ENCODE results near the gene SUOX.
A peak's percentile ranks its signal among the peaks of the same experiment; 100 is the strongest.
"Not testable (repeated sequence)": the region's sequence is repeated elsewhere in the genome, so short reads cannot be mapped to it uniquely, and the experiment has no call there.

The SUOX gene

DNA sequence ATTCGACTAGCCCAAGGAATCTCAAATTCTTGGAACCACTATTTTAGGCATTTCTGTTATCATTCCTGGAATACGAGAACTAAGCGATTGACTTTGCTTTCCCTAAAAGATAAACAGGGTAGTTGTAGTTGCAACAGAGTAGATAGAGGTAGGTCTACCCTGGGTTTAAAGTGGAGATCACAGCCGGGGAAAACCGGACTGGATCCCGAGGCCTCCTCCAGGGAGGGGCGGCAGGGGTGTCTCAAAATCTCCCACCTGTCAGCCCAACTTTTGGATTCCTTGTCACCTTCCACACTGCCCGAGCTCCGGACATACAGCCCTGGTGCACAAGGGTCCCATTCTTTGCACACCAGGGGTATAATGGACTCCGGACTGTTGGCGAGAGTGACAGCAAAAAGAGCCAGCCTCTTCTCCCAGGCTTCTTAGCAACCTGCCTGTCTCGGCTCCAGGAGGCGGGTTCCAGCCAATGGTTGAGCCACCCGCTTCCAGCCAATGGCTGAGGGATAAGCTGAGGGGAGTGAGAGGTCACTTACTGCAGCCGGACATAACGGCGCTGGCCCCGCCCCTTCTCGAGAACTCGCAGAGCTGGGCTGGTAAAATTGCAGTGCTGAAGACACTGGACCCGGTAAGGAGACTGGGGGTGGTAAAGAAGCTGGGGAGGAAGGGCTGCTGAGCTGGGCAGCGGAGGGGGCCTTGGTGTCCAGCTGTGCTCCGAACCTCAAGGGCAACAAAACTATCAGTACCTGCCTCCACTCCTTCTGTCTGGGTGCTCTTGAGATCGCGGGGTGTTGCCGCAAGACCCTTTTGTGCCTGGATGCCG is at the start of gene SUOX:
Gene SUOX (plus strand): TSS at position 562 of the 820 bp plus-strand sequence. CDS start 4,946 bp downstream, outside the sequence.
- DNase-seq, result peak; percentile 49

DNA sequence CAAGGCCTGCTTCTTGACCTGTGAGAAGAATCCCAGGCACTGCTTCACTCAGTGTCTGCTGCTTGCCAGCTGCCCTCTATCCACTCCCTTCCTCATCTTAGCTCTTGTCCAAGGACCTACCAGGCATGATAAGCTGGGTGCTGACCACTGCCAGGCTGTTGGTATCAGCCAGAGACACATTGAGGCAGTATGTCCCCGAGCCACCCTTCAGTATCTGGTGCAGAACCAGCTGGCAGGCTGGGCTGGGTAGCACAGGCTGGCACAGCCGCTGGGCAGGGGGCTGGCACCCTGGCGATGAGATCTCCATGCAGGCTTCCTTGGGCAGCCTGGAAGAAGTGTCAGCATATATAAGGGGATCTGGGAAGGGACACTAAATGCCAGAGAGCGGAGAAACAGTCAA is 41.7 kb upstream of the SUOX start:
- no peak for DNase-seq

DNA sequence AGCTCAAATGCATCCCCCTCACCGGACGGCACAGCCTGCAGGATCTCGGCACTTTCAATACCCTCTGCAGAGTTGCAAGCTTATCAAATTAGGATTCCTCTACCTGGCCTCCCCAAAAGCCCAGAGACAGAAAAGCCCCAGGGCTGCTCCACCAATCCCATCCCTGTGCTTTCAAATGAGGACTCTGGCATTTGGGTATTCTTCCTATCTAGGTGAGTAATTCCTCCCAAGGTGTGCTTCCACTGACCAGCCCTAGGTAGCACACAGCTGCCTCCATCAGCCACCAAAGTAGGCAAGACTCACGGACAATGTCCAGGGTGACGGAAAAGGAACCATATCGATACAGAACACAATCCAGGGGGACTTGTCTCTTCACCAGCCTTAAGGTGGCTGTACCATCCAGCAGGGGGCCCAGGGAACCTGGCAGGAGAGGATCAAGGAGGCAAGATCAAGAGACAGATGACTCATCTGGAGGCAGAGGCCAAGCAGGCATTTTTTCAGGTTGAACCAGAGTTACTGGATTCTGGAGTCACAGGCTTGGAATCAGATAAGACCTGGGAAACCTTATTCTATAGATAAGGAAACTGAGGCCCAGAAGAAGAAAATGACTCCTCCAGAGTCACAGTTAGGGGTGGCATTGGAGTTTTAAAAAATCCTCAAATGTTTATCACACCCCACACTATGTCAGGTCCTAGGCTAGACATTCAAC is 41.1 kb upstream of the SUOX start:
- DNase-seq, result peak; percentile 46

DNA sequence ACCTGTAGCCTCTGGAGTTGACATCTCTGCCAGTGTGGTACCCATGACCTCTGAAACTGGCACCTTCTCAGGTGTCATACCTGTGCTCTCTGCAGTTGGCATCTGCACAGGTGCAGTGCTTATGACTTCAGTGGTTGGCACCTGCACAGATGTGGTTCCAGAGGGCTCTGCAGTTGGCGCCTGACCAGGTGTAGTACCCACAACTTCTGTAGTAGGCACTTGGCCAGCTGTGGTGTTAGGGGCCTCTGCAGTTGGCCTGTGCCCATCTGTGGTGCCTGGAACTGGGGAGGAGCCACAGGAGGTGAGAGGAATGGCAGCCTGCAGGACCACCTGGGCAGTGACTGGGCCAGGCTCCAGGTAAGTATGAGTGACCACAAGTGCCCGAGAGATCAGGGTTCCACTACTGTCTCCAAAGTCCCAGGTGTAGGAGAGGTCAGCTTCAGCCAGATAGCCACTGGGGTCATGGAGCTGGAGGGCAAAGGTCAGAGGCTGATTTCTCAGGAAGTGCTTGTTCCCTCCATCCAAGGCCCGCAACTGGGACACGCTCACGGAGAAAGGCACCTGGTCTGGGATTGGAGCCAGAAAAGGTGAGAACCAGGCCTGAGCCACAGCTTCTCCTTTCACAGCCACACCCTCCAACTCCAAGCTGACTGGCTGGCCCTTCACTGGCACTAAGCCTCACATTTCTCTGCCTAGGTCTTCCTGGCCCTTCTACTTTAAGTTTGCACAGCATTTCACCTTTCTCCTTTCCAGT is 39.8 kb upstream of the SUOX start:
- no peak for DNase-seq

DNA sequence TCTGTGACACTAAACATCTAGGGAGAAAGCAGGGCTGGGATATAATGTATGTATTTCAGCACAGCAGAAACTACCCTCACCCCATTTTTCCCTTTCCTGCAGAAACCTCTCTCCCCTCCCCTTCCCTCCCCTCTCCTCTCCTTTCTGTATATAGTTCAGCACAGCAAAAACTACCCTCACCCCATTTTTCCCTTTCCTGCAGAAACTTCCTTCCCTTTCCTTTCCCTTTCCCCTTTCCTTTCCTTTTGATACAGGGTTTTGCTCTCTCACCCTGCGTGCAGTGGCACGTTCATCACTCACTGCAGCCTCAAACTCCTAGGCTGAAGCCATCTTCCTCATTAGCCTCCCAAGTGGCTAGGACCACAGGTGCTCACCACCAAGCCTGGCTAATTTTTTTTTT is 33.3 kb upstream of the SUOX start:
- DNase-seq, result no peak

DNA sequence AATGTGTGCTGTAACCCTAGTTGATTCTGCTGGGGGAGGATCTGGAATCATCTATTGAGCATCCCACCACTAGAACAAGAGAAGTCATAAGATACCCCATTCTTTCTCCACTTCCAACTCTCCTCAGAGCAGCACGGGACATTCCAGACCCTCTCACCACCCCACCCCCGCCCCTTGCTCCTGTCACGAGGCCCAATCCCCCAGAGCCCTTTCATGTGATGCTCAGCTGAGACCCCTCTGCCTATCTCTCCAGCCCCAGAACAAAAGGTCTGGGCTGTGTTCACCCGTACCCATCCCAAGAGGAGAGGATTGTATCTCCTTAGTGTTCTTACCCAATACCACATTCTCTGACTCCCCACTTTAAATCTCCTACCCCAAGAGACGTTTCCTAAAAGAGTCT is 31.8 kb upstream of the SUOX start:
- DNase-seq, result no peak

DNA sequence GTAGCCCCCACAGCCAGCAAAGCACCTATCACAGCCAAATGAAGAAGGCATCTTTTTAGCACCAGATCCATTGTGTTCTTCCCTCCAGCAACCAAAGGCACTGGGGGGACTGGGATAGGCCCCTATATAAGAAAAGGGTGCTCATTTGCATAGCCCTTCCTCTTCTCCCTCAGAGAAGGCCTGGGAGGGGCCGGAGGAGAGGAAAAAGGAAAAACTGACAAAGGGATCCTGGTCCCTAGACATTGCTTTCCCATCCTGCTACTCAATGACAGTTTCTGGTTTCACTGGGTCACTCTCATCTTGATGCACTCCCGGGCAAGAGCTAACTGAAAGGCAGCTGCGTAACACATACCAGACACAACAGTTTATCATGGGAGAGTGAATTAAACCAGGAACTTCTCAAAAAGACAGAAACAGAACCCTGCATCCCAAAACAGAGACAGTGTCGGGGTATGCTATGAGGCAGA is 31.1 kb upstream of the SUOX start, which contains the start of gene PMEL:
Gene PMEL (minus strand): TSS at position 102 of the 467 bp plus-strand sequence. CDS start 31 bp downstream, at position 71.
- DNase-seq, result no peak

DNA sequence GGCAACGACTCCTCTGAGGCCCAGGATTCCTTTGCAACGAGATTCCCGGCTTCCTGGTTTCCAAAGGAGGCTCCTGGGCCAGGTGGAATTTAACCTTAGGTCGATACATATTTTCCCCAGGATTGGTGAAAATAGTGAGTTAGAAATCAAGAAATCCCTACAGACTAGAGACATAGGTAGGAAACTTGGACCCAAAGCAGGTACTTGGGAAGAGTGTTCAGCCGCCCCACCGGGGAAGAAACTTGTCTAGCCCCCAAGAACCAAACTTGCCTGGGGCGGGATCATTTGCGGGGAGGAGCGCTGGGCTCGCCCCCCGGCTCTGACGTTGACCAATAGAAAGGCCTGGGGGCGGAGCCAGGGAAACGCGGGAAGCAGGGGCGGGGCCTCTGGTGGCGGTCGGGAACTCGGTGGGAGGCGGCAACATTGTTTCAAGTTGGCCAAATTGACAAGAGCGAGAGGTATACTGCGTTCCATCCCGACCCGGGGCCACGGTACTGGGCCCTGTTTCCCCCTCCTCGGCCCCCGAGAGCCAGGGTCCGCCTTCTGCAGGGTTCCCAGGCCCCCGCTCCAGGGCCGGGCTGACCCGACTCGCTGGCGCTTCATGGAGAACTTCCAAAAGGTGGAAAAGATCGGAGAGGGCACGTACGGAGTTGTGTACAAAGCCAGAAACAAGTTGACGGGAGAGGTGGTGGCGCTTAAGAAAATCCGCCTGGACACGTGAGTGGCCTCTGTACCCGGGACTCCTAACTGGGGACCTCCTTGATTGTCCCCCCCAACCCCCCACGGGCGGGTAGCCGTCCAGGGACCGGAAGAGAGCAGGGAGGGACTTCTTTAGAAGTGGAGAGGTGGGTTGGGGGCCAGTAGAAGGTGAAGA is 30.4 kb upstream of the SUOX start, which contains the start of gene CDK2:
Gene CDK2 (plus strand): TSS at position 423 of the 874 bp plus-strand sequence. CDS start 179 bp downstream, at position 602.
- DNase-seq, result peak; percentile 90

DNA sequence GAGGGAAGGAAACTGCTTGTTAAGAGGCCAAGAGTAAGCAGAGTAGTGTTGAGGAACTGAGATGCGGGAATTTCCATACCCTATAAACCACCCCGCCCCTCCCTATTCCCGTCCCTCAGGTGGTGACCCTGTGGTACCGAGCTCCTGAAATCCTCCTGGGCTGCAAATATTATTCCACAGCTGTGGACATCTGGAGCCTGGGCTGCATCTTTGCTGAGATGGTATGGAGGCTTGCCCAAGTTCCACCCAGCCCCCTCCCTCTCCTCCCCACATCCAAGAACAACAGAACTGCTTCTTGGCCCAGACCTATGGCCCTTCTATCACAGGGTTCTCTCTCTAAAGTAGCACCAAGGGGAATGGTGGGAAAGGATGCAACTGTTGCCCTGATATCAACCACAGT is 27.7 kb upstream of the SUOX start:
- DNase-seq, result no peak

DNA sequence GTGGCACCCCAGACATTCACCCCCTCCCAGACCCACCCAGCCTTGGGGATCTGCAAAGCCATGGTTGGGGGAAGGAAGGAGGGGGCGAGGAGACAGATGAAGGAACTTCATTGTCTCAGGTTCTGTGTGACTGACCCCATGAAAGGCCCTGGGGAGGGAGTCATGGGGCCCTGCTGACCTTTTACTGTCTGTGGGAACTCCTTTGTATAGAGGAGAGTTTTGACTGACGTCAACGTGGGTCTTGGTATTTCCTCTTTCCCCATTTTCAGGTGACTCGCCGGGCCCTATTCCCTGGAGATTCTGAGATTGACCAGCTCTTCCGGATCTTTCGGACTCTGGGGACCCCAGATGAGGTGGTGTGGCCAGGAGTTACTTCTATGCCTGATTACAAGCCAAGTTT is 26.3 kb upstream of the SUOX start:
- DNase-seq, result no peak

DNA sequence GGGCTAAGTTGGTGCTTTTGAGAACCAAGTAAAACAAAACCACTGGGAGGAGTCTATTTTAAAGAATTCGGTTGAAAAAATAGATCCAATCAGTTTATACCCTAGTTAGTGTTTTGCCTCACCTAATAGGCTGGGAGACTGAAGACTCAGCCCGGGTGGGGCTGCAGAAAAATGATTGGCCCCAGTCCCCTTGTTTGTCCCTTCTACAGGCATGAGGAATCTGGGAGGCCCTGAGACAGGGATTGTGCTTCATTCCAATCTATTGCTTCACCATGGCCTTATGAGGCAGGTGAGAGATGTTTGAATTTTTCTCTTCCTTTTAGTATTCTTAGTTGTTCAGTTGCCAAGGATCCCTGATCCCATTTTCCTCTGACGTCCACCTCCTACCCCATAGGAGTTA is 25.0 kb upstream of the SUOX start:
- no peak for DNase-seq

DNA sequence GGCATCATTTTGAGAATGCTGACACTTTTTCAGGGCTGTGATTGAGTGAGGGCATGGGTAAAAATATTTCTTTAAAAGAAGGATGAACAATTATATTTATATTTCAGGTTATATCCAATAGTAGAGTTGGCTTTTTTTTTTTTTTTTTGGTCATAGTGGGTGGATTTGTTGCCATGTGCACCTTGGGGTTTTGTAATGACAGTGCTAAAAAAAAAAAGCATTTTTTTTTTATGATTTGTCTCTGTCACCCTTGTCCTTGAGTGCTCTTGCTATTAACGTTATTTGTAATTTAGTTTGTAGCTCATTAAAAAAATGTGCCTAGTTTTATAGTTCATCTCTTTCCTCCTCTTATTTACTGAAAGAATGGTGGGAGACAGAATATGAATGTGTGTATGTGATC is 24.6 kb upstream of the SUOX start:
- DNase-seq, result no peak

DNA sequence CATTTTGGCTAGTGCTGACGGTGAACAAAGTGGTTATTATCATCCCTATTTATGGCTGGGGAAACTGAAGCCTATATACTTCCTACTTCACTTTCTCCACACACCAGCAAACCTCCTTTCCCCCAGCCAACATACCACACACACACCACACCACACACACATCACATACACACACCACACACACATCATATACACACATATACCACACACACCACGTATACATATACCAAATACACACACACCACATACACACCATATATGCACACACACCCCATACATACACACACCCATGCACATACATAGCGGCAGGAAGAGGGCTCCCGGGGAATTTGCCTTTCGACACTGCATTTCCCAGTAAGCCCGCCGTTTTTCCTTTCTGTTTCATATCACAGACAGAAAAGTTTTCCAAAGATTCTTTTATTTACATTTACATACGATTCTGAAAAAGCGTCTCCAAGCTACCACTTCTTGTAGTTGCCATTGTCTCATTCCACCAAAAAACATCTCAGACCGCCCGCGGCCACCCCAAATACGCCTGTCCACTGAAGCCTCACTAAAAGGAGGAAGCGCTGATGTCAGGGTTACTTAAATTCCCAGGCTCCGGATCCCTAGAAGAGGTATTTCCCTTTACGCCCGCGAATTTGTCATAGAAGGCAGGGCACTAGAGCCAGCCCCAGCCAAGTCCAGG is 24.0 kb upstream of the SUOX start:
- DNase-seq, result peak; percentile 57

DNA sequence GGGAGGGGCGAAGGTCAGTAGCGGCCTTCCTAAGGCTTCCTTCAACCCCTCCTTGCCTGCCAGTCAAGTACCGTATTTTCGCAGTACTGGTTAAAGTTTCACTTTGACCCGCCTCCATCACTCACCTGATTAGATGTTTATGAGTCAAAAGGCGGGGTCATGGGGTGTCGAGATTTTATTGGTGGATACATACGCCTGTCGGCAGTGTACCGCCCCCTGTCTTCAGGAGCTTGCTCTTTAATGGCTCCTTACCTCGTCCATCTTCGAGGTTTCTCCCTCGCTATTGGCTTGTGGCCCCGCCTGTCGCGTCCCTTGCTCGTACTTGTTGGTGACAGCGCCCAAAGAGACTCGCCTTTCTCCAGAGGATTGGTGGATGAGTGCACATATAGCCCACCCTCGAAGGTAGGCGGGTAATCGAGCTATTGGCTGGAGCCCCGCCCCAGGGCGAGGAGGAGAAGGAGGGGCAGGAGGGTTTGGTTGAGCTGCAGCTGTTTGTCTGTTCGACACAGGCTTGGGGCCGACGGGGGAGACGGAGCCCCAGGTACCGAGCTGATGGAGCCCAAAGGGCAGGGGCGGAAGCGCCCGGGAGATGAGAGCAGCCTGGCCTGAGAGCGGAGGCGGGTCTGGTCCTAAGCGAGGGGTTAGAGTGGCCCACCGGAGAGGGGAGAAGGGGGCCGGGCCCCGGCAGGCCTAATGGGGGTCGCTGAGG is 23.3 kb upstream of the SUOX start, which contains the start of gene RAB5B:
Gene RAB5B (plus strand): TSS at position 480 of the 709 bp plus-strand sequence. CDS start 12,883 bp downstream, outside the sequence.
- peak; percentile 100 for DNase-seq

DNA sequence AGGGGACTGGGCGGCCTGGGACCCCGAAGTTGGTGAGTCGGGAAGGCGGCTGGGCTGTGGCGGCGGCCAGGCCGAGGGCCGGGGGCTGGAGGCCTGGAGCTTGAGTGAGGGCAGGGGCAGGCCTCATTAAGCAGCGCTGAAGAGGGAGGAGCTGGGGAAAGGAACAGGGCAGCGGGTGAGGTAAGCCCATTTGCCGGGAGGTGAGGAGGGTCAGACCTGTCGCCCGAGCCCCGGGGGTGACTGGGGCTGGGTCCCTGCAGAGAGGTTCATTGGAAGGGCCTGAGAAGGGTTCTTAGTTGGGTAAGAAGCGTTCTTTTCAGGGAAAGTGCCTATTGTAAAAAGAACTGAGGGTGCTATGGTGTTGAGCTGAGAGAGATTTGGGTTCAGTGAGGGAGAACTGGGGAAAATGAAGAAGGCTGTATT is 22.8 kb upstream of the SUOX start:
- DNase-seq, result peak; percentile 49

DNA sequence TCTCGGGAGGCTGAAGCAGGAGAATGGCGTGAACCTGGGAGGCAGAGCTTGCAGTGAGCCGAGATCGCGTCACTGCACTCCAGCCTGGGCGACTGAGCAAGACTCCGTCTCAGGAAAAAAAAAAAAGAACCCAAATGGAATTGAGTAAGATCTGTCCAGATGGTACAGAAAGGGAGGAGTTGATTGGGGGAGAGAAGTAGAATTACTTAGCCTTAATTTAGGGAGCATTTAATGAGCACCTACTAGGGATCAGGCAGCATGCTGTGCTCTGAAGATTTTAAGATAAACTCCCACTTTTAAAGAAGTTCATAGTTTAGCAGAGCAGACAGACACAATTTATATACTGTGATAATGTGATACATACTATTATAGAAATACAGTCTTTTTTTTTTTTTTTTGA is 18.7 kb upstream of the SUOX start:
- DNase-seq, result no peak

DNA sequence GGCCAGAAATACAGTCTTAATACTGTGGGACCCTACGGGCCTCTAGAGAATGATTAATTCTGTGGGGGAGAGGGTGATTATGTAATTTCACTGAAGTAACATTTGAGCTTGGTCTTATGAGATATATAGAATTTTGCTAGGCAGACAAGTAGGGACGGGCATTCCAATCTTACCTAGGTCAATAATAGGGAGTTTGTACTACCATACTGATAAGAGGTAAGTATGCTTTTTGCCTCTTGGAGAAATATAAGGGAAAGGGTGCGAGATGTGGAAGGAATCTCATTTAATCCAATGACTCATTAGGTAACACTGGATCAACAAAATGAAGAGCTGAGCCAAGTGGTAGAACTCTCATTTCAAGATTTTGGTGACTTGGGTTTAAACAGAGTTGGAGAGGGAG is 18.0 kb upstream of the SUOX start:
- DNase-seq, result no peak

DNA sequence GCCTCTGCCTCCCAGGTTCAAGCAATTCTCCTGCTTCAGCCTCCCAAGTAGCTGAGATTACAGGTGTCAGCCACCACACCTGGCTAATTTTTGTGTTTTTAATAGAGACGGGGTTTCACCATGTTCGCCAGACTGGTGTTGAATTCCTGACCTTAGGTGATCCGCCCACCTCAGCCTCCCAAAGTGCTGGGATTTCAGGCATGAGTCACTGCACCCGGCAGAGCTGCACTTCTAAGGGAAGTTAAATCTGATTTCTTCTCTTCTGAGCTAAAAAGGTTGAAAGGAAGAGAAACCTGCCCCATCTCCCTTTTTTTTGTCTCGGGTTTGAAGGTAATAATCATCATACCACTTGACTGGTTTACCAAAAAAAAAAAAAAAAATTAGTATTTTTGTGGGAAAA is 15.2 kb upstream of the SUOX start:
- not testable (repeated sequence) for DNase-seq

DNA sequence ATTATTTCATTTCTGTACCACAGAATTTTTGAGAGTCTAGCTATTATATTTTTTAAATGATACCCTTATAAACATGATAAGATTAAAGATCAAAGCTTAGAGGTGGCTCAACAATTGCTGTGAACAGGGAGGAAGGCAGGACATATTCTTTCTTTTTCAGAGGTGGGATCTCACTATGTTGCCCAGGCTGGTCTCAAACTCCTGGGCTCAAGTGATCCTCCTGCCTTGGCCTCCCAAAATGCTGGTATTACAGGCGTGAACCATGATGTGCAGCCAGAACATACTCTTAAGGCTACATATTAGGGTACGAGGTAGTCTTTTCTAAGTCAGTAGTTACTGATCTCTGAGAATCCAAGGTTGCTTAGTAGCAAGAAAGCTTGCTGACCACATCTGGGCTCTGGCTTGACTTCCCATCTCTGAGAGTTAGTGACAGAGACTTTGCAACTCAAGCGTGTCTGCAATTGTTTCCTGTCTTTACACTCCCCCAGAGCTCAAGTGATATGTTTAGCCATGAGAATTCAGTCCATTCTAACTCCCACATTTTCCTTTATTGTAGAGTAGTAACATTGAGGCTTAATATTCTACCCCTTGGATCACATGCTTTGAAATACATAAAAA is 14.6 kb upstream of the SUOX start:
- DNase-seq, result no peak

DNA sequence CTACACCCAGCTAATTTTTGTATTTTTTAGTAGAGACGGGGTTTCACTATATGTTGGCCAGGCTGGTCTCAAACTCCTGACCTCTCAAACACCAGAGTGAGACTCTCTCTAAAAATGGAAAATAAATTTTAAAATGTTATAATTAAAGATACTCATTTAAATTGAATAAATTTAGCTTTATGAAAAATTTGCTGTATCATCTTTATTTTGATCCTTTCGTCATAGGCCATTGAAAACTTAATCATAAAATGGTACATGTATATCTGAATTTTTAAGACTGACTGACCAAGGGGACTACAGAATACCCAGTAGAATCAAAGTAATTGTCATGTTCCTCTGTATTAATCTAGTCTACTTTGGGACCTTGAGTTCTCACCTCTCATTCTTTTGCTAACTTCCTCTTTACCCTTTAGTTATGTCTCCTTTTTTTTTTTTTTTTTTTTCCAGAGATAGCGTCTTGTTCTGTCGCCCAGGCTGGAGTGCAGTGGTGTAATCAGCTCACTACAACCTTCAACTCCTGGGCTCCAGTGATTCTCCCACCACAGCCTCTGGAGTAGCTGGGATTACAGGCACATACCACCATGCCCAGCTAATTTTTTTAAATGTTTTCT is 13.7 kb upstream of the SUOX start:
- DNase-seq, result no peak
